Neural cell (in vitro differentiated cells): ENCODE measurements around the gene ZBP1. TPM values are rescaled to one million over a fixed set of nuclear protein-coding genes. Genes with fewer than 3 reads are reported as not detected.

Source experiments
- H2AFZ ChIP-seq: fragments of 200-600, 300-800 bp; sonication (generic), shearing (Covaris generic); 2 replicates; pipeline ENCODE4 v1.6.0; 2014; ENCODE audit warnings: low read depth, mild to moderate bottlenecking, antibody characterized with exemption, low read length, moderate library complexity
- H3F3A ChIP-seq: fragments of 200-600 bp; shearing (Covaris generic); 2 replicates; pipeline ENCODE4 v1.6.1; 2016; ENCODE audit warnings: mild to moderate bottlenecking, moderate library complexity, mixed read lengths, antibody characterized with exemption, low read length; ENCODE audit not compliant: insufficient read depth, poor library complexity, severe bottlenecking
- H3K27ac ChIP-seq: fragments of 200-600, 300-800 bp; sonication (generic), shearing (Covaris generic); 2 replicates; pipeline ENCODE4 v1.5.1; 2014; ENCODE audit warnings: mild to moderate bottlenecking, low read length, moderate library complexity
- H3K27me3 ChIP-seq: fragments of 300-800, 200-600 bp; sonication (generic), shearing (Covaris generic); 2 replicates; pipeline ENCODE4 v1.6.0; 2014; ENCODE audit warnings: mild to moderate bottlenecking, low read depth, low read length, moderate library complexity; ENCODE audit not compliant: insufficient read depth
- H3K36me3 ChIP-seq: fragments of 300-800, 200-600 bp; sonication (generic), shearing (Covaris generic); 2 replicates; pipeline ENCODE4 v1.5.1; 2014; ENCODE audit warnings: mild to moderate bottlenecking, antibody characterized with exemption, low read length, moderate library complexity; ENCODE audit not compliant: insufficient read depth
- H3K4me2 ChIP-seq: fragments of 300-800, 200-600 bp; sonication (generic), shearing (Covaris generic); 2 replicates; pipeline ENCODE4 v1.6.0; 2014; ENCODE audit warnings: mild to moderate bottlenecking, low read length
- H3K4me3 ChIP-seq: fragments of 300-800, 200-600 bp; sonication (generic), shearing (Covaris generic); 2 replicates; pipeline ENCODE4 v1.5.1; 2014; ENCODE audit warnings: mild to moderate bottlenecking, low read length, moderate library complexity
- H3K79me2 ChIP-seq: fragments of 200-600 bp; shearing (Covaris generic); replicated peaks from 2 replicates; pipeline ENCODE4 v1.6.0; 2014; ENCODE audit warnings: mild to moderate bottlenecking, low read length, moderate library complexity; ENCODE audit not compliant: insufficient read depth
- H3K9ac ChIP-seq: fragments of 300-800, 200-600 bp; sonication (generic), shearing (Covaris generic); 2 replicates; pipeline ENCODE4 v1.6.1; 2016; ENCODE audit warnings: mild to moderate bottlenecking, low read length, mixed read lengths
- H3K9me2 ChIP-seq: fragments of 200-600 bp; shearing (Covaris generic); 2 replicates; pipeline ENCODE4 v1.6.1; 2016; ENCODE audit warnings: mild to moderate bottlenecking, low read length, mixed read lengths; ENCODE audit not compliant: insufficient read depth
- H3K9me3 ChIP-seq: fragments of 200-600, 300-800 bp; sonication (generic), shearing (Covaris generic); 2 replicates; pipeline ENCODE4 v1.6.1; 2016; ENCODE audit warnings: mild to moderate bottlenecking, mixed run types, low read length, moderate library complexity, mixed read lengths
- H4K20me1 ChIP-seq: fragments of 200-600 bp; shearing (Covaris generic); 2 replicates; pipeline ENCODE4 v1.6.1; 2016; ENCODE audit warnings: mild to moderate bottlenecking, mixed run types; ENCODE audit not compliant: insufficient read depth
- CTCF ChIP-seq: fragments of 450-650 bp; IDR thresholded peaks from 2 replicates; pipeline ENCODE4 v1.5.1; 2014; ENCODE audit warnings: antibody characterized with exemption, mild to moderate bottlenecking, moderate library complexity; ENCODE audit not compliant: poor library complexity, severe bottlenecking
- EP300 ChIP-seq: fragments of 450-650 bp; conservative IDR thresholded peaks from 2 replicates; pipeline ENCODE4 v1.6.1; 2014; ENCODE audit warnings: antibody characterized with exemption, mild to moderate bottlenecking, moderate library complexity; ENCODE audit not compliant: poor library complexity, severe bottlenecking
- EZH2 ChIP-seq: fragments of 200-600, 300-800 bp; shearing (Covaris generic), sonication (generic); IDR thresholded peaks from 2 replicates; pipeline ENCODE4 v1.6.1; 2014; ENCODE audit warnings: antibody characterized with exemption, low read length, borderline replicate concordance, mild to moderate bottlenecking; ENCODE audit not compliant: insufficient read depth, poor library complexity, severe bottlenecking
- MXI1 ChIP-seq: fragments of 450-650 bp; conservative IDR thresholded peaks from 2 replicates; pipeline ENCODE4 v1.6.1; 2014; ENCODE audit warnings: antibody characterized with exemption, mild to moderate bottlenecking; ENCODE audit not compliant: poor library complexity, severe bottlenecking
- POLR2AphosphoS5 ChIP-seq: IDR thresholded peaks from 2 replicates; pipeline ENCODE4 v1.6.1; 2012
- RAD21 ChIP-seq: fragments of 450-650 bp; conservative IDR thresholded peaks from 2 replicates; pipeline ENCODE4 v1.6.1; 2014; ENCODE audit warnings: antibody characterized with exemption, mild to moderate bottlenecking, moderate library complexity
- SMC3 ChIP-seq: fragments of 450-650 bp; conservative IDR thresholded peaks from 2 replicates; pipeline ENCODE4 v1.6.1; 2014; ENCODE audit warnings: antibody characterized with exemption, mild to moderate bottlenecking, moderate library complexity; ENCODE audit not compliant: poor library complexity
- TAF1 ChIP-seq: IDR thresholded peaks from 2 replicates; pipeline ENCODE4 v1.6.1; 2012; ENCODE audit warnings: low read depth
- polyA plus RNA-seq: library from polyadenylated mRNA; depleted of rRNA; stranded (reverse); fragments of >200 nt; gene quantifications from 2 replicates; pipeline ENCODE4 v1.2.3, GENCODE V29; 2014
- TF ChIP-seq, protein P1 (sequence below): IDR thresholded peaks from 2 replicates; pipeline ENCODE4 v1.6.1; 2012; ENCODE audit warnings: borderline replicate concordance

The ZBP1 gene
- polyA plus RNA-seq, 1 donor from 2014 or later: not detected

DNA sequence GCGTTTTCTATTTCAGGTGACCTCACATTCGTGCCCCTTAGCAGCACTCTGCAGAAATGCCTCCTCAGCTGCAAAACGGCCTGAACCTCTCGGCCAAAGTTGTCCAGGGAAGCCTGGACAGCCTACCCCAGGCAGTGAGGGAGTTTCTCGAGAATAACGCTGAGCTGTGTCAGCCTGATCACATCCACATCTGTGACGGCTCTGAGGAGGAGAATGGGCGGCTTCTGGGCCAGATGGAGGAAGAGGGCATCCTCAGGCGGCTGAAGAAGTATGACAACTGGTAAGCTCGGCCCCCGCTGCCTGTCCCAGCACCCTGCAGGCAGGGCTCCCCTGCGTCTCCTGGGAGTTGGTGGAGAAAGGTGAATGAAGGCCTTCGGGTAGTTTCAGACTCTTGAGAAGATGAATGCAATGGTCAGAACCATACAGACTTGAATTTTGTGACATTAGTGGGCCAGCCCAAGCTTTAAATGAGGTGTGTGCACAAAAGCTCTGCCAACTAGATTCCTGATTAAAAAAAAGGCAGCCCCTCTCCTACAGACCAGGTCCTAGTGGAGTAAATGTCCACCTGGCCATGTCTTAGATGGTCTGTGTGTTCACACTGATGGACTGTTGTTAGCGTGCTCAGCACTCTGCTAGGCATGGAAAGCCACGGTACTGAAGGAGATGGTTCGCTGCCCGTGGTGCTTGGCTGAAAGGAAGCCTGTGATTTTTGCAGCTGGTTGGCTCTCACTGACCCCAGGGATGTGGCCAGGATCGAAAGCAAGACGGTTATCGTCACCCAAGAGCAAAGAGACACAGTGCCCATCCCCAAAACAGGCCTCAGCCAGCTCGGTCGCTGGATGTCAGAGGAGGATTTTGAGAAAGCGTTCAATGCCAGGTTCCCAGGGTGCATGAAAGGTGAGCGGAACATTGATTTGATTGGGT is 58.6 kb downstream of the ZBP1 start:
- TF ChIP-seq EP300 (no peak), MXI1 (no peak), CTCF (no peak), RAD21 (no peak), SMC3 (no peak), POLR2AphosphoS5 (no peak), TAF1 (no peak), EZH2 (no peak)
- TF ChIP-seq, protein P1, sequence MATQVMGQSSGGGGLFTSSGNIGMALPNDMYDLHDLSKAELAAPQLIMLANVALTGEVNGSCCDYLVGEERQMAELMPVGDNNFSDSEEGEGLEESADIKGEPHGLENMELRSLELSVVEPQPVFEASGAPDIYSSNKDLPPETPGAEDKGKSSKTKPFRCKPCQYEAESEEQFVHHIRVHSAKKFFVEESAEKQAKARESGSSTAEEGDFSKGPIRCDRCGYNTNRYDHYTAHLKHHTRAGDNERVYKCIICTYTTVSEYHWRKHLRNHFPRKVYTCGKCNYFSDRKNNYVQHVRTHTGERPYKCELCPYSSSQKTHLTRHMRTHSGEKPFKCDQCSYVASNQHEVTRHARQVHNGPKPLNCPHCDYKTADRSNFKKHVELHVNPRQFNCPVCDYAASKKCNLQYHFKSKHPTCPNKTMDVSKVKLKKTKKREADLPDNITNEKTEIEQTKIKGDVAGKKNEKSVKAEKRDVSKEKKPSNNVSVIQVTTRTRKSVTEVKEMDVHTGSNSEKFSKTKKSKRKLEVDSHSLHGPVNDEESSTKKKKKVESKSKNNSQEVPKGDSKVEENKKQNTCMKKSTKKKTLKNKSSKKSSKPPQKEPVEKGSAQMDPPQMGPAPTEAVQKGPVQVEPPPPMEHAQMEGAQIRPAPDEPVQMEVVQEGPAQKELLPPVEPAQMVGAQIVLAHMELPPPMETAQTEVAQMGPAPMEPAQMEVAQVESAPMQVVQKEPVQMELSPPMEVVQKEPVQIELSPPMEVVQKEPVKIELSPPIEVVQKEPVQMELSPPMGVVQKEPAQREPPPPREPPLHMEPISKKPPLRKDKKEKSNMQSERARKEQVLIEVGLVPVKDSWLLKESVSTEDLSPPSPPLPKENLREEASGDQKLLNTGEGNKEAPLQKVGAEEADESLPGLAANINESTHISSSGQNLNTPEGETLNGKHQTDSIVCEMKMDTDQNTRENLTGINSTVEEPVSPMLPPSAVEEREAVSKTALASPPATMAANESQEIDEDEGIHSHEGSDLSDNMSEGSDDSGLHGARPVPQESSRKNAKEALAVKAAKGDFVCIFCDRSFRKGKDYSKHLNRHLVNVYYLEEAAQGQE: no peak
- Histone ChIP-seq H3K27ac (no peak overlapping the region), H3K27me3 (no peaks in the 10 kb centered on the region), H3K9ac (no peak overlapping the region), H3K9me2 (no peaks in the 10 kb centered on the region), H3K79me2 (no peaks in the 10 kb centered on the region), H3K36me3 (no peaks in the 10 kb centered on the region), H2AFZ (no peak overlapping the region), H4K20me1 (no peaks in the 10 kb centered on the region), H3F3A (no peaks in the 10 kb centered on the region), H3K4me3 (no peak overlapping the region), H3K4me2 (no peak overlapping the region), H3K9me3 (no peaks in the 10 kb centered on the region)

DNA sequence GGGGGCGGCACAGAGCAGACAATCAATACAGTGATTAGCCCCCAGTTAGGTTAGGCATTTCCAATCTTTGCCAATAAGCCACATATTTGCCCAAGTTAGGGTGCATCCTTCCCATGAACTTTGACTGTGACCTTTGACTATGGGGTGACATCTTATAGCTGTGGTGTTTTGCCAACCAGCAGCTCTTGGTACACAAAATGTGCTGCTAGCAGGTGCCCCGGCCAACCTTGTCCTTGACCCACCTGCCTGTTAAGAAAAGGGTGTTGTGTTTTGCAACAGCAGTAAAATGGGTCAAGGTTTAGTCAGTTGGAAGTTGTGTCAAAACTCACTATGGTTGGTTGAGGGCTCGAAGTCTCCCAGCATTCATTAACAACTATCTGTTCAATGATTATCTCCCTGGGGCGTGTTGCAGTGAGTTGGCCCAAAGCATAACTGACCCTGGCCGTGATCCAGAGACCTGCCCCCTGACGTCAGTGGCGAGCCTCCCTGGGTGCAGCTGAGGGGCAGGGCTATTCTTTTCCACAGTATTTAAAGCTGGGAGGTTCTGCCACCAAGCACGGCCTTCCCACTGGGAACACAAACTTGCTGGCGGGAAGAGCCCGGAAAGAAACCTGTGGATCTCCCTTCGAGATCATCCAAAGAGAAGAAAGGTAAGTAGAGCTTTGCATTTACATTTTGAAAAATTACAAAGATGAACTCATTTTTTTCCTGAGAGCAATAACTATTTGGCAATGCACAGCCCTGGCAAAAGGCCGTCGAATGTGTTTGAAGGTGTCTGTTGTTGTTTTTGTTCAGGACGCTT is 59.5 kb downstream of the ZBP1 start, which contains the start of gene PCK1:
Gene PCK1 (plus strand): TSS at position 557 of the 802 bp plus-strand sequence. CDS start 302 bp downstream, outside the sequence.
- Histone ChIP-seq H3K27me3 (no peaks in the 10 kb centered on the region), H3K4me2 (no peak within 1 kb of the TSS), H4K20me1 (no peaks in the 10 kb centered on the region), H3K27ac (no peak within 1 kb of the TSS), H3K9me3 (no peaks in the 10 kb centered on the region), H3F3A (no peaks in the 10 kb centered on the region), H3K9me2 (no peaks in the 10 kb centered on the region), H3K4me3 (no peak within 1 kb of the TSS), H3K9ac (no peak within 1 kb of the TSS), H2AFZ (no peak within 1 kb of the TSS), H3K36me3 (no peaks in the 10 kb centered on the region), H3K79me2 (no peaks in the 10 kb centered on the region)
- TF ChIP-seq MXI1 (no peak), RAD21 (no peak), EP300 (no peak), TAF1 (no peak), POLR2AphosphoS5 (no peak), CTCF (no peak), SMC3 (no peak), EZH2 (no peak)
- TF ChIP-seq, protein P1: no peak
